Measurements from ENCODE around the gene LZIC. TPM values are rescaled to one million over a fixed set of nuclear protein-coding genes. Genes with fewer than 3 reads are reported as not detected.
A peak's percentile ranks its signal among the peaks of the same experiment; 100 is the strongest.

LZIC gene
- total and polyA plus RNA-seq, 7 donors, result 23.7 to 50.4 (median 28.8) TPM

GRCh38 chr1:9894115-9894514 is 49.1 kb downstream of the LZIC start:
- Histone ChIP-seq H3K27me3 (no peaks in the 10 kb centered on the region), H3K27ac (peak overlapping the region in 1 of 4 donors; percentile 57), H3K36me3 (no peaks in the 10 kb centered on the region), H3K4me1 (peaks cover 0 to 25% (median 20%) of the 10 kb centered on the region in 4 donors), H3K9me3 (no peaks in the 10 kb centered on the region), H3K4me3 (no peak overlapping the region)
- no peak for DNase-seq
- intact Hi-C loops (cut with DNase I), result no loop called here
- TF ChIP-seq CTCF (IDR thresholded peaks at IDR 0.05) (no peak), POLR2AphosphoS5 (IDR thresholded peaks at IDR 0.05) (no peak), POLR2A (IDR thresholded peaks at IDR 0.05) (no peak), EP300 (IDR thresholded peaks at IDR 0.05) (no peak)
- WGBS, 2 donors, result 82 to 92% methylated on average over 3 of the region's 3 CpGs

- peaks cover 0 to 26% (median 20%) of the 10 kb centered on the region in 4 donors for H3K4me1 ChIP-seq
- TF ChIP-seq POLR2A (IDR thresholded peaks at IDR 0.05), result no peak
- TF ChIP-seq POLR2AphosphoS5 (IDR thresholded peaks at IDR 0.05), result no peak
- no peak for TF ChIP-seq CTCF (IDR thresholded peaks at IDR 0.05)
- TF ChIP-seq EP300 (IDR thresholded peaks at IDR 0.05), result no peak
- H3K27ac ChIP-seq, result peak overlapping the region; percentile 17 to 57 (median 39)
- DNase-seq, result no peak
- no peaks in the 10 kb centered on the region for H3K36me3 ChIP-seq
- intact Hi-C loops (cut with DNase I), result no loop called here
- 66 to 72% methylated on average over 14 of the region's 14 CpGs for WGBS, 2 donors
- no peaks in the 10 kb centered on the region for H3K9me3 ChIP-seq
- H3K27me3 ChIP-seq, result no peaks in the 10 kb centered on the region
- H3K4me3 ChIP-seq, result no peak overlapping the region
Measured at GRCh38 chr1:9892563-9893528, 50.3 kb downstream of the LZIC start.

- no peaks in the 10 kb centered on the region for H3K36me3 ChIP-seq
- 73 to 87% methylated on average over 5 of the region's 5 CpGs for WGBS, 2 donors
- intact Hi-C loops (cut with DNase I), result no loop called here
- H3K9me3 ChIP-seq, result no peaks in the 10 kb centered on the region
- no peak overlapping the region for H3K4me3 ChIP-seq
- H3K27ac ChIP-seq, result peak overlapping the region in 3 of 4 donors; percentile 62 to 69 (median 68)
- TF ChIP-seq CTCF (IDR thresholded peaks at IDR 0.05) (no peak), EP300 (IDR thresholded peaks at IDR 0.05) (no peak), POLR2A (IDR thresholded peaks at IDR 0.05) (no peak), POLR2AphosphoS5 (IDR thresholded peaks at IDR 0.05) (no peak)
- H3K4me1 ChIP-seq, result peaks cover 0 to 26% (median 20%) of the 10 kb centered on the region in 4 donors
- H3K27me3 ChIP-seq, result no peaks in the 10 kb centered on the region
- DNase-seq, result no peak
Measured at GRCh38 chr1:9891207-9891606, 52.0 kb downstream of the LZIC start.

- Histone ChIP-seq H3K9me3 (no peaks in the 10 kb centered on the region), H3K27ac (peak overlapping the region; percentile 51 to 69 (median 65)), H3K27me3 (no peaks in the 10 kb centered on the region), H3K4me3 (no peak overlapping the region), H3K36me3 (no peaks in the 10 kb centered on the region), H3K4me1 (peaks cover 0 to 26% (median 20%) of the 10 kb centered on the region in 4 donors)
- DNase-seq, result peak; percentile 85
- 51 to 69% methylated on average over 6 of the region's 6 CpGs for WGBS, 2 donors
- no peak for TF ChIP-seq POLR2A (IDR thresholded peaks at IDR 0.05)
- TF ChIP-seq EP300 (IDR thresholded peaks at IDR 0.05), result no peak
- no peak for TF ChIP-seq POLR2AphosphoS5 (IDR thresholded peaks at IDR 0.05)
- TF ChIP-seq CTCF (IDR thresholded peaks at IDR 0.05), result no peak
- intact Hi-C loops (cut with DNase I), result no loop called here
Measured at GRCh38 chr1:9890224-9890731, 52.9 kb downstream of the LZIC start.

Measured in sigmoid colon (tissue), 7 donors.